ENCODE measurements around the gene SENP6. TPM values are rescaled to one million over a fixed set of nuclear protein-coding genes. Genes with fewer than 3 reads are reported as not detected.

Gene SENP6
- total and polyA plus RNA-seq, 7 donors, result 18.0 to 157 (median 122) TPM

DNA sequence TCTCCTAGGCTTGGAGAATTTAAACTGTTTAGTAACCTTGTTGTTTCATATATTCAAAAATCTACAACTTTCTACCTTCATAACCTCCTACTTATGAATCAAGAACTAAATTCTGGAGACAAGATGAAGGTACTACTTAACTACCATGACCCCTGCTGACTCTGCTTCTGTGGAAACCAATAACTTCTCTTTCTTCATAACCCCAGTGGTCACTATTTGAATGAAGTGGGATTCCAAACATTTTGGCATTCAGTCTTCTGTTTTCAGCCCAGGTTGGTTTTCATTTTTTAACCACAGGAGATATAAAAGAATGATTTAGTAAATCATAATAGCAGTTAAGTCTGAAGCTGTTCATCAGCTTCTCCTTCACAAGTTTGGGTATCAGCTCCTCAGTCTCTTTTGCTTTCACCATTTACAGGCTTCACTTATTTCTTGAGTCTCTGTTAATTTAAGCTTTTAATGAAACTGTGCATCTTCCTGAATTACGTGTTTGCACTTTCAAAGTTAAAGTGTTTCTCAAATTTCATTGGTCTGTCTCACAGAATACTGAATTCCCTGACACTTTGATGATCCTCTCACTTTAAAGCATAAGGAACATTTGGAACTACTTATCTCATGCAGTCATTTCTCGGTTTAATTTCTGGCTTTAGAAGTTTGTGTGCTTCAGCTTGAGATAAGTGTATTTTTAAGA is 9.5 kb downstream of the SENP6 start:
- 58 to 62% methylated on average over 2 of the region's 2 CpGs for WGBS, 2 donors
- intact Hi-C loops (cut with DNase I), result no loop called here
- no peaks in the 10 kb centered on the region for H3K27me3 ChIP-seq
- H3K36me3 ChIP-seq, result no peaks in the 10 kb centered on the region
- no peak for DNase-seq
- H3K4me3 ChIP-seq, result no peak overlapping the region
- TF ChIP-seq POLR2AphosphoS5 (IDR thresholded peaks at IDR 0.05) (no peak), EP300 (IDR thresholded peaks at IDR 0.05) (no peak), POLR2A (IDR thresholded peaks at IDR 0.05) (no peak)
- TF ChIP-seq, protein P1, sequence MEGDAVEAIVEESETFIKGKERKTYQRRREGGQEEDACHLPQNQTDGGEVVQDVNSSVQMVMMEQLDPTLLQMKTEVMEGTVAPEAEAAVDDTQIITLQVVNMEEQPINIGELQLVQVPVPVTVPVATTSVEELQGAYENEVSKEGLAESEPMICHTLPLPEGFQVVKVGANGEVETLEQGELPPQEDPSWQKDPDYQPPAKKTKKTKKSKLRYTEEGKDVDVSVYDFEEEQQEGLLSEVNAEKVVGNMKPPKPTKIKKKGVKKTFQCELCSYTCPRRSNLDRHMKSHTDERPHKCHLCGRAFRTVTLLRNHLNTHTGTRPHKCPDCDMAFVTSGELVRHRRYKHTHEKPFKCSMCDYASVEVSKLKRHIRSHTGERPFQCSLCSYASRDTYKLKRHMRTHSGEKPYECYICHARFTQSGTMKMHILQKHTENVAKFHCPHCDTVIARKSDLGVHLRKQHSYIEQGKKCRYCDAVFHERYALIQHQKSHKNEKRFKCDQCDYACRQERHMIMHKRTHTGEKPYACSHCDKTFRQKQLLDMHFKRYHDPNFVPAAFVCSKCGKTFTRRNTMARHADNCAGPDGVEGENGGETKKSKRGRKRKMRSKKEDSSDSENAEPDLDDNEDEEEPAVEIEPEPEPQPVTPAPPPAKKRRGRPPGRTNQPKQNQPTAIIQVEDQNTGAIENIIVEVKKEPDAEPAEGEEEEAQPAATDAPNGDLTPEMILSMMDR (IDR thresholded peaks at IDR 0.05), result no peak
- H3K4me1 ChIP-seq, result peaks cover 0 to 93% (median 86%) of the 10 kb centered on the region in 4 donors
- peak overlapping the region in 2 of 4 donors; percentile 63 to 98 for H3K27ac ChIP-seq
- no peaks in the 10 kb centered on the region for H3K9me3 ChIP-seq

DNA sequence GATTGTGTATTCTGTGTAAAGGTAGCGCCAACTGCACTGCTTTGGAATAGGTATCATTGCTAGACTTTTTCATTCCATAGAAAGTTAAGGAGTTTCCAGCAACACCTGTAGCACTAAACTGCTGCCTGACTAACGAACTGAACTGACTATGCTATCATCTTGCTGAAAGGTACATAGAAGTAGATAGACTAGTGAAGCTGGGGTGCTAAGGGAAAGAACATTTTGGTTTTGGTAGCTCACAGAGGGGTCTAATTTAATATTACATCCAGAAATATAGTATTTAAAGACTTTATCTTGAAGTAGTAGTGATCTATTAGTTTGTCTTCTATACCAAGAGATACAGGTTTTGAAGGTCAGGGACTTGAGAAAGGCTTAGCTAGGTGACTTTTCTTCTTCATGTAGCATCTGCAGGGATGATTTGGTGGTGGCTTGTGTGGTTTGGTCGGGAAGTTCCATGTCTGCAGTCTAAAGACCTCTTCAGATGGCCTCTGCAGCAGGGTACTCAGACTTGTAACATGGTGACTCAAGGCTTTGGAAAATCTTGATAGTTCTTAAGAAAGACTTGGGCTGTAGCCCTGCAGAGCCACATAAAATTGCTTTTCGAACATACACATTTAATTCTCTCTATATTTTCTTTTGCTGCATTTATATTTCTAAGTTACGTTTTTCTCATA is 10.2 kb downstream of the SENP6 start:
- TF ChIP-seq, protein P1 (IDR thresholded peaks at IDR 0.05), result no peak
- TF ChIP-seq POLR2AphosphoS5 (IDR thresholded peaks at IDR 0.05) (no peak), EP300 (IDR thresholded peaks at IDR 0.05) (no peak), POLR2A (IDR thresholded peaks at IDR 0.05) (no peak)
- no peak for DNase-seq
- Histone ChIP-seq H3K4me1 (peaks cover 0 to 91% (median 81%) of the 10 kb centered on the region in 4 donors), H3K4me3 (no peak overlapping the region), H3K27ac (peak overlapping the region; percentile 19 to 98 (median 58)), H3K9me3 (no peaks in the 10 kb centered on the region), H3K36me3 (no peaks in the 10 kb centered on the region), H3K27me3 (no peaks in the 10 kb centered on the region)
- 79 to 80% methylated on average over 5 of the region's 5 CpGs for WGBS, 2 donors
- intact Hi-C loops (cut with DNase I), result no loop called here

DNA sequence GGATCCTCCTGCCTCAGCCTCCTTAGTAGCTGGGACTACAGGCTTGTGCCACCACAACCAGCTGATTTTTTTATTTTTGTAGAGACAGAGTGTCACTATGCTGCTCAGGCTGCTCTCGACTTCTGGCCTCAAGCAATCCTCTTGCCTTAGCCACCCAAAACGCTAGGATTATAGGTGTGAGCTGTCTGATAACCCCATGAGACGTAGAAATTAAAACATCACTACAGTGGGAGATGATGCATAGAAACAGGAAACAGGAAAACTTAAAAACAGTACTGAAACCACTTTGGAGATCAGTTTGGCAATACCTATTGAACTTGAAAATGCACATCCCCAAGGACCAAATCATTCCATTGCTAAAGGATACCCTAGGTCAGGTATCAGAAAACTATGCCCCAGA is 10.8 kb downstream of the SENP6 start:
- no peak for DNase-seq
- TF ChIP-seq, protein P1 (IDR thresholded peaks at IDR 0.05), result no peak
- TF ChIP-seq POLR2A (IDR thresholded peaks at IDR 0.05) (no peak), EP300 (IDR thresholded peaks at IDR 0.05) (no peak), POLR2AphosphoS5 (IDR thresholded peaks at IDR 0.05) (no peak)
- Histone ChIP-seq H3K27me3 (no peaks in the 10 kb centered on the region), H3K4me1 (peaks cover 0 to 86% (median 76%) of the 10 kb centered on the region in 4 donors), H3K36me3 (no peaks in the 10 kb centered on the region), H3K9me3 (no peaks in the 10 kb centered on the region), H3K27ac (peak overlapping the region; percentile 36 to 98 (median 58)), H3K4me3 (no peak overlapping the region)
- intact Hi-C loops (cut with DNase I), result no loop called here
- WGBS, 2 donors, result 68 to 82% methylated on average over 3 of the region's 3 CpGs

DNA sequence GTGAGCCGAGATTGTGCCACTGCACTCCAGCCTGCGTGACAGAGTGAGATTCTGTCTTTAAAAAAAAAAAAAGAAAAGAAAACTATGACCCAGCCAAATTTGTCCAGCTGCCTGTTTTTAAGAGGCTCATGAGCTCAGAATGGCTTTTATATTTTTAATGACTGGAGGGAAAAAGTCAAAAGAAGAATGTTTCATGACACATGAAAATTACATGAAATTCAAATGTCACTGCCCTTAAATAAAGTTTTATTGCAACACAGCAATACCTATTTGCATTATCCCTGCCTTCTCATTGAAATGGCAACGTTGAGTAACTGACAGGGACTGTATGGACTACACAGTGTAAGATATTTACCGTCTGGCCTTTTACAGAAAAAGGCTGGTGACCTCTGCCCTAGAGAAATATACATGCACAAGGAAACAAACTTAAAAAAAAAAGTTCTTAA is 11.4 kb downstream of the SENP6 start:
- Histone ChIP-seq H3K36me3 (no peaks in the 10 kb centered on the region), H3K27me3 (no peaks in the 10 kb centered on the region), H3K9me3 (no peaks in the 10 kb centered on the region), H3K4me3 (no peak overlapping the region), H3K27ac (peak overlapping the region; percentile 36 to 98 (median 58)), H3K4me1 (peaks cover 0 to 86% (median 71%) of the 10 kb centered on the region in 4 donors)
- WGBS, 2 donors, result 12 to 41% methylated on average over 4 of the region's 4 CpGs
- DNase-seq, result no peak
- TF ChIP-seq POLR2A (IDR thresholded peaks at IDR 0.05) (no peak), EP300 (IDR thresholded peaks at IDR 0.05) (no peak), POLR2AphosphoS5 (IDR thresholded peaks at IDR 0.05) (no peak)
- TF ChIP-seq, protein P1 (IDR thresholded peaks at IDR 0.05), result no peak
- intact Hi-C loops (cut with DNase I), result no loop called here

Data from sigmoid colon (tissue), 7 donors.